GM12892 (cell line): ENCODE results near the gene TMEM86A.

Experiments used
- POLR2A ChIP-seq: IDR thresholded peaks from 2 replicates; pipeline ENCODE4 v1.6.1; 2011; ENCODE audit warnings: low read depth, low read length, control low read depth
- POLR2AphosphoS5 ChIP-seq: IDR thresholded peaks from 2 replicates; pipeline ENCODE4 v1.6.1; 2011; ENCODE audit warnings: low read depth, low read length, control low read depth

GRCh38 chr11:18715476-18715875 is 16.9 kb downstream of the TMEM86A start:
- no peak for TF ChIP-seq POLR2A
- TF ChIP-seq POLR2AphosphoS5: no peak
